IPS-20b (cell line): ENCODE measurements around the gene STX3.
"Not testable (repeated sequence)": the region's sequence is repeated elsewhere in the genome, so short reads cannot be mapped to it uniquely, and the experiment has no call there.

Experiments
- H3K27ac ChIP-seq: one replicate; pipeline ENCODE4 v1.5.1; 2013; ENCODE audit warnings: low read length
- H3K27me3 ChIP-seq: 2 replicates; pipeline ENCODE4 v1.6.1; 2013; ENCODE audit warnings: mild to moderate bottlenecking, low read length, inconsistent platforms; ENCODE audit not compliant: insufficient read depth
- H3K36me3 ChIP-seq: 2 replicates; pipeline ENCODE4 v1.6.1; 2013; ENCODE audit warnings: low read depth, mild to moderate bottlenecking, inconsistent platforms, low read length, moderate library complexity; ENCODE audit not compliant: insufficient read depth
- H3K4me1 ChIP-seq: 2 replicates; pipeline ENCODE4 v1.6.1; 2013; ENCODE audit warnings: mild to moderate bottlenecking, control low read depth, inconsistent platforms, low read length, moderate library complexity; ENCODE audit not compliant: insufficient read depth
- H3K4me3 ChIP-seq: 2 replicates; pipeline ENCODE4 v1.5.1; 2013; ENCODE audit warnings: mild to moderate bottlenecking, low read length, inconsistent platforms
- H3K9ac ChIP-seq: 2 replicates; pipeline ENCODE4 v1.6.1; 2013; ENCODE audit warnings: low read depth, mild to moderate bottlenecking, inconsistent platforms, low read length, moderate library complexity
- H3K9me3 ChIP-seq: 2 replicates; pipeline ENCODE4 v1.6.1; 2013; ENCODE audit warnings: mild to moderate bottlenecking, low read depth, low read length, inconsistent platforms; ENCODE audit not compliant: insufficient read depth

Gene STX3

DNA sequence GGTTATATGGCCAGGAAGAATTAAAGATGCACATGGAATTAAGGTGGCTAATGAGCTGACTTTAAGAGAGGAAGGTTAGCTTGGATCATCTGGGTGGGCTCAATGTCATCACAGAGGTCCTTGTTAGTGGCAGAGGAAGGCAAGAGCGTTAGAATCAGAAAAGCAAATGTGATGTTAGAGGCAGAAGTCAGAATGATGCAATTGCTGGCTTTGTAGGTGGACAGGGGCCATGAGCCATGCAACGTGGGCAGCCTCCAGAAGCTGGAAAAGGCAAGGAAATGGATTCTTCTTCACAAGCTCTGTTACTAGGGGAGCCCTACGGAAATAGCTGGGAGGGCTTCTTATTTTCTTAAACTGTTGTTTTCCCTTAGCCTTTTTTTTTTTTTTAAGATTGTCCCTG is 92.5 kb downstream of the STX3 start:
- Histone ChIP-seq H3K9ac (no peak overlapping the region), H3K36me3 (no peaks in the 10 kb centered on the region), H3K9me3 (no peaks in the 10 kb centered on the region), H3K27ac (no peak overlapping the region), H3K4me1 (peaks cover 5% of the 10 kb centered on the region; the same call in 1 of the 2 replicates), H3K27me3 (no peaks in the 10 kb centered on the region), H3K4me3 (no peak overlapping the region)

- not testable (repeated sequence) for H3K9me3 ChIP-seq, H3K27ac ChIP-seq, H3K27me3 ChIP-seq, H3K36me3 ChIP-seq, H3K9ac ChIP-seq, H3K4me3 ChIP-seq, H3K4me1 ChIP-seq
Observed at GRCh38 chr11:59848439-59848838, 93.3 kb downstream of the STX3 start.

DNA sequence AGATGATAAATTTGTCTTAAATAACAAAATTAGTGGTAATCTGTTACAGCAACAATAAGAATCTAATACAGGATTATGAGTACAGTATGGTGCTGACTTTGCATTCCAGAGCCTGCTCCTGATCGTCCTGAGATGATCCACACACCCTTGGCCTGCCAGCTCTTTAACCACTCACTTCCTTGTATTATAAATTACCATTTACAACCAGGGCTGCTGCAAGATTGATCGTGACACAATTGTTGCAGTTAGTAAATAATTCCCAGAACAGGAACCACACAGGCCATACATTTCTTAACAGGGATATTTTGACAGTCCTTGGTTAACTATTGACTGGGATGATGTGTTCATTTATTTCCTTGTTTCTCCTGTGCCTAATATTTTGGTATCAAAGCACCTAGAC is 94.0 kb downstream of the STX3 start:
- Histone ChIP-seq H3K9me3 (no peaks in the 10 kb centered on the region), H3K4me3 (no peak overlapping the region), H3K36me3 (no peaks in the 10 kb centered on the region), H3K4me1 (peaks cover 5% of the 10 kb centered on the region; the same call in 1 of the 2 replicates), H3K27ac (no peak overlapping the region), H3K27me3 (no peaks in the 10 kb centered on the region), H3K9ac (no peak overlapping the region)

- H3K27ac ChIP-seq, H3K4me1 ChIP-seq, H3K9ac ChIP-seq, H3K9me3 ChIP-seq, H3K36me3 ChIP-seq, H3K27me3 ChIP-seq, H3K4me3 ChIP-seq: not testable (repeated sequence)
Observed at GRCh38 chr11:59849551-59849950, 94.4 kb downstream of the STX3 start.

DNA sequence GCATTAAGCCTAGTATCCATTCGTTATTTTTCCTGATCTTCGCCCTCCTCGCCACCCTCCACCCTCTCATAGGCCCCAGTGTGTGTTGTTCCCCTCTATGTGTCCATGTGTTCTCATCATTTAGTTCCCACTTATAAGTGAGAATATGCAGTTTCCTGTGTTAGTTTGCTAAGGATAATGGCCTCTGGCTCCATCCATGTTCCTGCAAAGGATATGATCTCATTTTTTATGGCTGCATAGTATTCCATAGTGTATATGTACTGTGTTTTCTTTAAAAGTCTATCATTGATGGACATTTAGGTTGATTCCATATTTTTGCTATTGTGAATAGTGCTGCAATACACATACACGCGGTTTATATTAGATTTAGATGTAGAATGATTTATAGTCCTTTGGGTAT is 96.2 kb downstream of the STX3 start:
- H3K36me3 ChIP-seq, H3K27ac ChIP-seq, H3K4me1 ChIP-seq, H3K4me3 ChIP-seq, H3K27me3 ChIP-seq, H3K9ac ChIP-seq, H3K9me3 ChIP-seq: not testable (repeated sequence)

DNA sequence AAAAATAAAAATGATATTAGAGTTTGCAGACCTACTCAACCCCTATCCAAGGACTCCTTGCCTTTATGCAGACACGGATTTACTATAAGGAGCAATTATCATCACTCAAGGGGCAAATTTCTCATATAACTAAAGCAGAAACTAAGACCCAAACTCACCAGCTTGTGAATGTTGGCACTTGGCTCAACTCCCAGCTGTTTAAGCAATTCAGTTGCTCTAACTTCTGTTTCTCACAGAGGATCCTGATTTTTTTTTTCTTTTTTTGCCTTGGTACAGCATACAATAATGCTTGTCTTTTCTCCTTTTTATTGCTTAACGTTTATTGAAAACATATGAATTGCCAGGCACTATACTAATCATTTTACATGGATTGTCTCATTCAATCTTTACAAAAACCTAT is 99.7 kb downstream of the STX3 start:
- Histone ChIP-seq H3K27me3 (no peaks in the 10 kb centered on the region), H3K9ac (no peak overlapping the region), H3K36me3 (no peaks in the 10 kb centered on the region), H3K4me1 (peaks cover 15% of the 10 kb centered on the region), H3K4me3 (no peak overlapping the region), H3K9me3 (no peaks in the 10 kb centered on the region), H3K27ac (no peak overlapping the region)
